GM19395 (cell line): Measurements from ENCODE around the gene KIAA1755.

Experiments
- ATAC-seq: cut with Tn5 transposase; IDR thresholded peaks from one replicate; pipeline ENCODE4 v1.9.1; 2021; ENCODE audit warnings: mild to moderate bottlenecking, moderate library complexity; ENCODE audit not compliant: unreplicated experiment

KIAA1755 gene

DNA sequence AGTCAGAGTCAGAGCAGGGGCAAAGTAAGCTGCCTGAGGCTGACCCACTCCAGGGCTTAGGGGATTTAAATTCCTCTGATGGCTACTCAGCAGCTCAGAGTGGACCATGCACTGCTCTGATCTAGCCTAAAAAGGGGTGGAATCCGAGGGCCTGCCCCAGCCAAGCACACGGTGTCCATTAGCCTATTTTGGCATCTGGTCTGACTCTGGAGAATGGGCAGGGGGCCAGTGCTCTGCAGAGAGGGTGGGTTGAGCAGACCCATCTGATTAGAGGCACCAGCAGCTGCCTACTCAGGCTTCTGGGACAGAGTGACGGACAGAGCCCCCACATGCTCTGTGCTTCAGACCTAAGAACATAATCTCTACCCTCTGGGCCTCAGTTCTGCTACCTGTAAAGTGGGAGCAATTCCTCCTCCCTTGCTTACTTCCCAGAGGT is 69.6 kb downstream of the KIAA1755 start:
- no peak for ATAC-seq

GRCh38 chr20:38190166-38190565 is 70.4 kb downstream of the KIAA1755 start:
- ATAC-seq = no peak

DNA sequence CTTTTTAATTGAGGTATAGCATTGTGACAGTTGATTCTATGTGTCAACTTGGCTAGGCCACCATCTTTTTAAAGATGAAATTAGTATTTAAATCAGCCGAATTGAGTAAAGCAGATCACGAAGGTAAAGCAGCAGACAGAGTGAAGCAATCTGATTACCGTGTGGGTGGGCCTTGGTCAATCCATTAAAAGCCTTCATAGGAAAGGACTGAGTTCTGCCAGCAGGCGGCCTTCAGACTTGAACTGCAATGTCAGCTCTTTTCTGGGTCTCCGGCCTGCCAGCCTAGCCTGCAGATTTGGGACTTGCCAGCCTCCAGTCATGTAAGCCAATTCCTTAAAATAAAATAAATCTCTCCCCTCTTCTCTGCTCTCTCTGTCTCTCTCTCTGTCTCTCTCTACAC is 73.0 kb downstream of the KIAA1755 start:
- no peak for ATAC-seq

- no peak for ATAC-seq
Observed at GRCh38 chr20:38186788-38187221, 73.7 kb downstream of the KIAA1755 start.

- ATAC-seq = no peak
Observed at GRCh38 chr20:38184101-38184500, 76.4 kb downstream of the KIAA1755 start.

GRCh38 chr20:38181971-38182370 is 78.6 kb downstream of the KIAA1755 start:
- ATAC-seq = no peak

DNA sequence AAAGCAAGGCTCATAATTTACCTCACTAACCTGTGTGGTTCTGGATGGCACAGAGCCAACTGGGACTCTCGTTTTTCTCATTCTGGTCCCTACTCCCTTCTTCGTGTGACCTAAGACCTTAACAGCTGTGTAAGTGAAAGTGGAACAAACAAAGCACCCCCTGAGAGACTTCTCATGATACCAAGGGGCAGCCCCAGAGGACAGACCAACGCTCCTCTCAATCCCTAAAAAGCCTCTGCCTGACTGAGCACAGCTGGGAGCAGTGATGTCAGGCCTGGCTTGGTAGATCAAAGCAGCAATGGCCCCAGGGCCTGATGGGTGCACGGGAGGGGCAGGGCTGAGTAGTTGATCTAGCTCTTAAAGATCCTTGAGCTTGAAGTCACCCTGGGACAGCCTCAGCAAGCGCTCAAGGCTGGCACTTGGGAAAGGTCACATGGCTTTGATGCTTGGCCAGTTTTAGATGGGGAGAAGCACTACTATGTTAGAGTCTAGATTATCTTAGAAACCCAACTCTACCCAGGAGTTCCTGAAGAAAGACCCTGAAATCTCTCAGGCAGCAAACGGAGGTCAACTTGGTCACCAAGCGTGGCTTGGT is 79.2 kb downstream of the KIAA1755 start:
- peak; percentile 72 for ATAC-seq

DNA sequence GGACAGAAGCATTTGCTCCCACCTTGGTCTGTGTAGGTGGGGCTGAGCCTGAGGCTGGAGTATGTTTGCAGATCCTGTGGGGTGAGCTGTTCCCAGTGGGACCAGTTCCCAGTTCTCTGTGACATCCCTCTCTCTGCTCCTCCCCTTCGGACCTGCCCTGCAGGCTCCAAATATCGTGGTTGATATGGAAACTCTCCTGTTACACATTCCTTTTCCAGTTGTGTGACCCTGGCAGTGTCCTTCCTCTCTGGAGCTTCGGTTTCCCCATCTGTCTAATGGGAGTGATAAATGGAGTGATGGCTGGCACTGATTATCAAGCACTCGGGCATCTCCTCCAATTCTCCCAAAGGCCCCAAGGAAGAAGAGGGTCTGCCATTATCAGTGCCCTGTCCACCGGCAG is 79.8 kb downstream of the KIAA1755 start:
- no peak for ATAC-seq

DNA sequence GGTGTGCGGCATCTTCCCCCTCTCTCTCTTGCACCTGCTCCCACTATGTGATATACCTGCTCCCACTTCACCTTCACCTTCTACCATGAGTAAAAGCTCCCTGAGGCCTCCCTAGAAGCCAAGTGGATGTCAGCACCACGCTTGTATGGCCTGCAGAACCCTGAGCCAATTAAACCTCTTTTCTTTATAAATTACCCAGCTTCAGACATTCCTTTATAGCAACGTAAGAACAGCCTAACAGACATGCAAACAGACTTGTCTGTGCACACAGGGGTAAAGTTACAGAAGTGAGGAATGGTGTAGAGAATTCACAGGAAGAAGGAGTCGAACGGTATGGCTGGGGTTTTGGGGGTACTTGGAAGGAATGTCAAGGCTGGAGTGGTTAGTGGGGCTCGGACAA is 80.7 kb downstream of the KIAA1755 start:
- no peak for ATAC-seq

- no peak for ATAC-seq
Observed at GRCh38 chr20:38178581-38178980, 82.0 kb downstream of the KIAA1755 start.

DNA sequence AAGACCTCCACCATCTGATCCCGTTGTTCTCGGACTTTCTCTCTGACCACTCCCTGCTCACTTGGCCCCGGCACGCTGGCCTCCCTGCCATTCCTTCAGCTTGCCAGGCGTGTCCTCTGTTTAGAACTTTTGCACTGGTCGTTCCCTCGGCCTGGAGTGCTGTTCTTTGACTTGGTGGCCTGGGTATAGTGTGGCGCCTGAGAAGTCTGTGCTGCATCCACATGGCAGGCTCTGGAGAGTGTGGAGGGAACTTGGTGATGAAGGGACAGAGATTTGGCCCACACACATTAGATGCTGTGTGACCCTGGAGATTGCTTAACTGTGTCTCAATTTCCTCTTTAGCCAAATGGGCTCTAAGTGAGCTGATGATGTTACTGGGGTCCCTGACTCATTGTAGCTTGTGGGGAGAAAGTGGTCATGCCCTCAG is 82.5 kb downstream of the KIAA1755 start:
- no peak for ATAC-seq

DNA sequence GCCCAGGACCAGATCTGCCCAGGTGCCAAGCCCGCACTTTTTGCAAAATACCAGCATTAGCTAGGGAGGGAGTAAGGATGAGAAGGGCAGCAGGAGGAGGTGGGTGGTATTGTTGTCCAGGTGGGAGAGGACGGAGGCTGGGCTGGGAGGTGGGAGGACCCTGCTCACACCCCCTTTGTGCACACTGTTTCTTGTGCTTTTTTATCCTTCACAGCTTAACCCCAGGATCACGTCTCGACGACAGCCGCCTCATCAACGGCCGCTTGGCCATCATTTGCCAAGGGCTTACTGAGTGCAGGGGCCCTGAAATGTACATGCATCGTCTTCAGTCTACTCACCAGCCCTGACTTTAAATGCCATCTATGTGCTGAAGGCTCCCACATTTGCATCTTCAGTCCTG is 83.3 kb downstream of the KIAA1755 start:
- no peak for ATAC-seq

DNA sequence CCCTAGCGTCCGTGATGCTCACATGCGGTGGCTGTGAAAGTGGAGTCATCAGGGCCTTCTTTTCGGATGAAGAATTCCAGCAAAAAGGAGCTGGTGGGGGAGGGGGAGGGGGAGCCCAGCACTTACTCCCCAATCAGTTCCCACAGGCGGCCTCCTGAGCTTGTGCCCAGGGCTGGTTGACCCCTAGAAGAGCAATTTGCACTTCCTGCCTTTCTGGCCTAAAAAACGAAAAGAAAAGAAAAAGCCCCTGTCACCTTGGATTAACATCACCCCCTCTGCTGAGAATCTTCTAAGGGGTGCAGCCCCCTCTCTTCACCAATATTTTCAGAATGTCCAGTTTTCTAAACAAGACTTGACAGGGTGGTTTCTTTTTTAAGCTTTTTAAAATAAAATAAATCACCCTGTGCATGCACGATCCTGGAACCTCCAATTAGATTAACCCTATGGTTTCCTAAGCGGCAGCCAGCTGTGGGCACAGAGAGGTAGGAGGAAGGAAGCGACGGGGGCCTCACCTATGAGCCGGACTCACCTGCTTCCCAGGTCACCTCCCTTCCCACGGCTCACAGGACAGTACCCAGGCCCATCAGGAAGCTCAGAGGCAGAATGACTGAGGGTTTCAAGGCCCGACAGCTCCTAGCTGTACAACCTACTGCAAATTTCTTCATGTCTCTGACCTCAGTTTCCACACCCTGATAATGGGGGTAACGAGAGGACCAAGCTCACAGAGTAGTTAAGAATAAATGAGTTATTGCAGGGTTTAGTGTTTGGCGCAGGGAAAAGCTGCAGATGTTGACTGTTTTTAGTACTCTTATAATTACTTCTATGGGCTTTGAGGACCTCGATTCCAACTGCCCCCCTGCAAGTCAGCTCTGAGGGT is 85.0 kb downstream of the KIAA1755 start:
- ATAC-seq = no peak

DNA sequence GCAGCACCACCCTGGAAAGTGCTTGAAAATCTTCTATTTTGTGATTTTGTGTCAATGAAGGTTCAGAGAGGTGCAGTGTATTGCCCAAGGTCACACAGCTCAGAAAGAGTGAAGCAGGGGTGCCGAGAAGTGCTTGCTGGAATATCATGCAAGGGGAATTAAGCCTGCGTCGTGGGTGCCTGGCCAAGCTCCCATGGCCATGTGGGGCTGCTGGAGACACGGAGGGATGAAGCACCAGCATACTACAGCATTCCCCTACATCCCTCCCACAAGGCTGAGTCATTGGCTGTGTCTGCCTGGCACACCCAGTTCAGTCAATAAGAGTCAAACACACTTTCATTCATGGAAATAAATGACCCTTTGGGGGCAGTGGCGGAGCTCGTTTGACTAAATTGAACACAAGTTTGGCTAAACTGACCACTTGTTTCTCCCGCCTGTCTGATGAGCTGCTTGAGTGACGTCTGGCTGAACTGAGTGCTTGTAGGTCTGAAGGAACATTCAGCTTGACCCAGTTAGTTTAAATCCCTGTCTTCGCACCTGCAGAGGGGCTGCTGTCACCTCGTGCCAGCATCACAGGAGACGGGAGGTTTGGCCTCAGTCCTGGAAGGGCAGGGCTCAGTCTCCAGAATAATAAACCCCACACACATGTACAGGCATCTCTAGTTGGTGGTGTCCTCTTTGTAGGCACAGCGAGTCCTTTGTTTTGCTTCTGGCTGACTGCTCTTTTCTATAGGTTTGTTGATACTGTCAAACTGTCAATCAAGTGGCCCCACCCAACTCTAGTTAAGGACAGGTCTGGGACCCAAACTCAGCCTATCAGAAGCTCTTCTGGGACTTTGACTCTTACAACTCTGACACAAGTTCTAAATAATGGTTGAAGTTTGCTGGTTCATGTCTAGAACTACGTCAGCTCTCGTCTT is 87.0 kb downstream of the KIAA1755 start:
- ATAC-seq = no peak

DNA sequence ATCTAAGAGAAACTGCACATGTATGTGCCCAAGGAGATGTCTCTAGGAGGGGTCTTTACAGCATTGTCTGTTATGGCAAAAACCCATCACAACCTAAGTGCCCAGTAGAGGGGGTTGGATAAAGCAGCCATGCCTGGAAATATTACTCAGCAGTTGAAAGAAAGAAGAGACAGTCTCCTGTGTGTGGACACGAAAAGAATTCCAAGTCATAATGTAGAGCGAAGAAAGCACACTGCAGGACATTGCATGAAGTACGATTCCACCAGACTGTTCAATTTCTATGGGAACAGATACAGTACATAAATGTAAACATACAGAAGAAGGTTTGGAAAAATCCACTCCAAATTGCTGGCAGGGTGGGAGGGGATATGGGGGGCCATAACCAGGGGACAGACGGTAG is 88.1 kb downstream of the KIAA1755 start:
- ATAC-seq = no peak

DNA sequence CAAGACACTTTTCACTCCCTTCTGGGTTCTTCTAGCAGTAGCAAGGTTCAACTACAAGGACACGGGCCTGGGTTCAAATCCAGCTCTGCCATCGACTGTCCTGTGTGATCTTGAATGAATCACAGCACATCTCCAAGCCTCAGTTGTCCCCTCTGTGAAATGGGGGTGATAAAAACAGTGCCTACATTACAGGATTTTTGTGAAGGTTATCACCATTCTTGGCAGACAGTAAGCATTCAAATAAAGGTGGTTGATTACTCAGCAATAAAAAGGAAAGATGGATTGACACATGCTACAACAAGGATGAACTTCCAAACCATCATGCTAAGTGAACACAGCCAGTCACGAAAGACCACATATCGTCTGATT is 88.9 kb downstream of the KIAA1755 start:
- ATAC-seq = no peak

DNA sequence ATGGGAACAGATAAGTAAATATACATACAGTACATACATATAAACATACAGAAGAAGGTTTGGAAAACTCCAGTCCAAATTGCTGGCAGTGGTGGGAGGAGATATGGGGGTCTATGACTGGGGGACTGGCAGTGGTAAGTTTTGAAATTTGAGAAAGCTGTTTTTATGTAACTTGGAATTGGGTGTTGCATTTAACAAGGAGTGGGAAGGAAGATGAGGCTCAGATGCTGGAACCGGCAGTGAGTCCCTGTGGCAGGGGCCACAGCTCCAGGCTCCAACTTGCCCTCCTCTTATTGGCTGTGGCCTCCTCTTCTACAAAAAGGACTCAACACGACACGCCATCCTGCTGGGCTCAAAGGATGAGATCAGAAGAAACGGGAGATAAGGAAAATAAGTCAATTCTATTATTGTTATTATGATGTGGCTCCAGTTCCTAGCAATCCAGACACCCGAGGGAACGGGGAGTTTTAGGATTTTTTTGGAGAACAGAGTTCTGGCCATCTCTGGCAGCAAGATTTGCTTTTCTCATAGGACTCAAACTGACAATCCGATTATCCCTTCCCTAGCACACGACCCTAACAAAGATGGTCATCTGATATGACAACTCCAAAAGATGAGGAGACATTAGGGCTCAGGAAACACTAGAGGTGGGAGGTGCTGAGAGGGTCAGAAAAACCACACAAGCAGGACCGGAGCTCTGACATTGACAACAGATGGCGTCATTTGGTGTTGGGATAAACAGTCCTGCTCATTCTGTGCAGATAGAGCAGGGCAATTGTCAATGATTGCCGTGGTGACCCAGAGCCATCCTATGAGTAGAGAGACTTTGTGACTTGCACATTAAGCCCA is 89.5 kb downstream of the KIAA1755 start:
- ATAC-seq = no peak

DNA sequence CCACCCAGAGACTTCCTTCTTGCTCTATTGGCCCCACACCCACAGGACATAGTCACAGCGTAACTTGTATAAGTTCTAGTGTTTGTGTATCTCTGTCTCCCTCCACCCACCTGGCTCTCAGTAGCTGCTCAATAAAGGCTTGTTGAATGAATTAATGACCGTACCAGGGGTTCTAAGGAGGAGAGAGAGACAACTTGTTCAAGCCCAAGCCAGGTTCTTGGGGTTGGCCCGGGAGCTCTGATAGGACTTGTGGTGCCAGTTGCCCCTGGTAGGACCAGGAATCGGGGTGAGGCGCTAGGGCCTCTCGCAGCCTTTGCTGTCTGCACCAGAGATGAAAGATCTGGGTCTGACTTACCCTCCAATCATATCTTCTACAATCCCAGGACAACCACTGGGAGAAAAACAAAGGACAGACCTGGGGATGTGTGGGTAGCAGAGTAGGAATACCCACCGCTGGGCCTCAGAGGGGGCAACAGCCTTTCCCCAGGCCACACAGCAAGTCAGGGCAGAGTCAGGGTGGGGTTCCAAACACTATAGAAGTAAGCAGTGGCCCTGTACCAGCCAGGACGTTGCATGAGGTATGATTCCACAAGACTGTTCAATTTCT is 90.2 kb downstream of the KIAA1755 start:
- ATAC-seq = no peak

- no peak for ATAC-seq
Observed at GRCh38 chr20:38169636-38170193, 90.8 kb downstream of the KIAA1755 start.
